HG03039 (cell line): ENCODE measurements around the gene NUP93.

Experiments used
- ATAC-seq: cut with Tn5 transposase; IDR thresholded peaks from one replicate; pipeline ENCODE4 v1.9.1; 2021; ENCODE audit warnings: mild to moderate bottlenecking, moderate library complexity; ENCODE audit not compliant: unreplicated experiment

The NUP93 gene

DNA sequence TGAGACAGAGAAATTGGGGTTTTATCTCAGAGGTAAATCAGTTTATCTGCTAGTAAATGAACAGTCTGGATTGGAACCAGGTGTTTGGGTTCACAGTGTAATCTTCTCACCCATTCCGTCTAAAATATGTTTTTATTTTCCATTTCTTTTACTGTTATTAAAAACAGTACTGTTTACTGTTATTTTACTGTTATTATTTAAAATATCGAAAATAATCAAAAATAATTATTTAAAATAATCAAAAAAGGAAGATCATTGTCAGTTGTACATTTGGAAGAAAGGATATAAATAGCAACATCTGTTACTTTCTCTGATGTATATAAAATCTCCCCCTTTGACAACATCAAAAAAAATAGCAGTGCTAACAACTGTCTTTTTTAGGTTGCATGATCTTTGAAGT lies 11.5 kb downstream of the NUP93 start:
- no peak for ATAC-seq

DNA sequence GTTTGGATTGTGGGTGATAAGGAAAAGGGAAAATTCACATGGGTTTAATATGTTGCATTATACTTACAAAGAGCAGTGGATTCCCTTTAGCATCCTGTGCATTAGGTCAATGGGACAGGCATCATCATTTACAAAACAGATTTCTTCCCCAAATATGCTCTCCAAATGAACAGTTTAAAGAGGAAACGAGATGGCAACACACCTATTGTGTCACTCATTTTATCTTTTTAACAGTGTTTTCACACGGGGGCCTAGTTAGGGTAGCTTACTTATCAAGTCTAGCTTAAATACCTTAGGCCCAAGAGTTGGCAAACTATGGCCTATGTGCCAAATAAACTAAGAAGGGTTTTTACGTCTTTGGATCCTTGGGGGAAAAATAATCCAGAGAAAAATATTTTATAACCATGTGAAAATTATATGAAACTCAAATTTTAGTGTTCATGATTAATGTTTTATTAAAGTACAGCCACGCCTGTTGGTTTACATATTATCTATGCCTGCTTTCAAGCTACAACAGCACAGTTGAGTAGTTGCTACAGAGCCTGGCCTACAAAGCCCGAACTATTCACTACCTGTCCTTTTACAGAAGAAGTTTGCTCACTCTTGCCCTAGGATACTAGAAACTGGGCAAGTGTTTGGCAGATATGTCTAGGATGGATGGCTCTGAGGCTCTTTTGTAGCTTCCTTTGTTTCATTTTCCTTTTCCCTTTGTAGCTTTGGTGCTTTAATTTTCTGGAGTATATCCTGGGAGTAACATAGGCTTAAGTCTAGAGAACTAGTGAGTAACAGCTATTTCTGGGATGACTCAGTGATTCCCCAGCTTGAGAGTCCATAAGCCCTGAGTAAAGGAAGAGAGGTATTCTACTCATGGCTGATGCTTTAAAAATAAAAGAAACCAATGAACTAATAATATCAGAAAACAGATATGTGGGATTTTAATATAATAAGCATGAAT lies 12.4 kb downstream of the NUP93 start:
- ATAC-seq: no peak

DNA sequence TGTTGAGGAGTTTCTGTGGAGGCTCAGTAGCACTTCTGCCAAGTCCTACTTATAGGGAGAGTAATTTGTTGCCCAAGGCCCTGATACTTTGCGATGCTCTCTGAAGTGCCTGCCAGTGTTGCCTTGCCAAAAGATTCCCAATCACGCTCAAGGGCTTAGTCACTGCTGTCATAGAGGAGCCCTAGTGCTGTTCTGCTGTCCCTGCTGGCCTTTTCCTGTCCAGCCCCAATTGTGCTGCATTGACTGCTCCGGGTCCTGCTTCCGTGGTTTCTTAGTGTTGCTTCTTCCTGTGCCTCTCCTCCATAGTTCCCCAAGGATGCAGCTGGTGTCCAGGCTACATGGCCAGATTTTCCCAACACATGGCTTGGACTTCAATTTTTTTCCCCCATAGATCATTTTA lies 13.9 kb downstream of the NUP93 start:
- no peak for ATAC-seq

GRCh38 chr16:56744996-56745640 lies 15.2 kb downstream of the NUP93 start:
- no peak for ATAC-seq

GRCh38 chr16:56747486-56748045 lies 17.6 kb downstream of the NUP93 start:
- no peak for ATAC-seq

DNA sequence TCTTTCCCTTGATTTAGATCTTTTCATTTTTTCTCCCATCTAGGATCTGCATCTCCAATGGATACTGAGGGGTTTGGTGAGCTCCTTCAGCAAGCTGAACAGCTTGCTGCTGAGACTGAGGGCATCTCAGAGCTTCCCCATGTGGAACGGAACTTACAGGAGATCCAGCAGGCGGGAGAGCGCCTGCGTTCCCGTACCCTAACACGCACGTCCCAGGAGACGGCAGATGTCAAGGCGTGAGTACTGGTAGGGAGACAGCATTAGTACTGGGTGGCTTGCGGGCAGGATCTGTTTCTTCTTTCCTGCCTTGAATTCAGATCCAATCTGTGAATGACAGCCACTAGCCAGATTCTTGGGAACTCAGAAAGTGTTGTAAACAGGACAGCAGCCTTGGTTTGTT lies 18.3 kb downstream of the NUP93 start:
- ATAC-seq: no peak

GRCh38 chr16:56748826-56749225 lies 18.9 kb downstream of the NUP93 start:
- ATAC-seq: no peak

- ATAC-seq: no peak
Observed at GRCh38 chr16:56749672-56750491, 20.0 kb downstream of the NUP93 start.

- ATAC-seq: no peak
Observed at GRCh38 chr16:56753410-56753809, 23.5 kb downstream of the NUP93 start.

- ATAC-seq: no peak
Observed at GRCh38 chr16:56755038-56755437, 25.1 kb downstream of the NUP93 start.

GRCh38 chr16:56758432-56758831 lies 28.5 kb downstream of the NUP93 start:
- ATAC-seq: no peak

DNA sequence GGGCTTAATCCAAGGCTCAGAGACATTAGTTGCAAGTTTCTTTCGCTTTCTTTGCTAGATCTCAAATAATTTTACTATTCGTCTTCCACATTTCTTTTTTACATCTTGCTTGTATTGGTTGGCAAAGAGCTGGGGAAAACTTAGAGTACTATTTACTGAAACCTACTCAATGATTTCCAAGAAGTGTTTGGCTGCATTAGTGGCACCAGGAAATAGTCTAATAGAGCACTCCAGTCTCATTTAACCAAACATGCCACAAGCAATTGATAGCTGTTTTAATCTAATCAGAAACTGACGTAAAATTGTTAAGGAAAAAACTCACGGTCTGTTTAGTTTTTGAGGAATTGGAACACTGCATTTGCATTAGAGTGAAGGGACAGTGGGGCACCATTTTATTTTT lies 29.0 kb downstream of the NUP93 start:
- no peak for ATAC-seq

DNA sequence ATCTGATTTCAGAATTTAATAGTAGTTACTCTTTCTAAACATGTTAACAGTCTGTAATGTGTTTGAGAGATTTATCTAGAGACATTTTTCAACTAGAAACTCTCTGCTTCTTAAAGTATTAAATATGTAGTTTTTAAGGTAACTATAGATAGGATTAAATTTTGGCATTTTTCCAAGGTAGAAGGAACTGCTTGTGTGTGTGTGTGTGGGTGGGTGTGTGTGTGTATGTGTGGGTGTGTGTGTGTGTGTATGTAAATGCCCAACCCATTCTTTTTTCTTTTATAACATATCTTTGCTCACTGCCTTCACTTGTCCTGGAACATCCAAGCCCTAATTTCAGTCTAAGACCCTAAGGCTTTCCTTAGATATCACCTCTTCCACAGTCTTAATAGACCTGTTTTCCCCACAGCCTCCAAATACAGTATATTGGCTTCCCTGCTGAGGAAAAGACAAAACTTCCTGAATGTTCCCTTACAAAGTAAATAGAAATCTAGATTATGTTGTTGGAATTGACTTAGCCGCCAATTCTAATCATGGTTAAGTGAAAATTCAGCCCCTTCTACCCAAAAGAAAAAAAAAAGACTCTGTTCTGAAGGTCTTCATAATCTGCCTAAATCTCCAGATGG lies 33.5 kb downstream of the NUP93 start:
- ATAC-seq: no peak

GRCh38 chr16:56764835-56765234 lies 34.9 kb downstream of the NUP93 start:
- no peak for ATAC-seq

DNA sequence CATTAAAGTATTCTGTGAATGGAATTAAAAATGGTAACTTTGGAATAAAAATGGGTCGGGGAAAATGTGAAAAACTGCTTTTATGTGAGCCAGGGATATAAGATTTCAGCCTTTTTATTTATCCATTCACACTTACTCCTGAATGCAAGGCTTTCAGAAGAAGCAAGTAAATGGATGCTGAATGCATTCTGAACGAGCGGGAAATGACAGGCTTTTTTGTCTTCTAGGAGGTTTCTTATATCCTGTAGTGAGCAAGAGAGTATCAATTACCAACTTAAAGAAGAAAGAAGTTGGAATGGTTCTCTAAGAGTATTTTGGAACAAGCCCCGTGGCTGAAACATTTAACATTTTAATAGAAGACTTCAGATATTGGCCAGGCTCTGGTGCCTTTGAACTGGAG lies 36.0 kb downstream of the NUP93 start:
- ATAC-seq: no peak

DNA sequence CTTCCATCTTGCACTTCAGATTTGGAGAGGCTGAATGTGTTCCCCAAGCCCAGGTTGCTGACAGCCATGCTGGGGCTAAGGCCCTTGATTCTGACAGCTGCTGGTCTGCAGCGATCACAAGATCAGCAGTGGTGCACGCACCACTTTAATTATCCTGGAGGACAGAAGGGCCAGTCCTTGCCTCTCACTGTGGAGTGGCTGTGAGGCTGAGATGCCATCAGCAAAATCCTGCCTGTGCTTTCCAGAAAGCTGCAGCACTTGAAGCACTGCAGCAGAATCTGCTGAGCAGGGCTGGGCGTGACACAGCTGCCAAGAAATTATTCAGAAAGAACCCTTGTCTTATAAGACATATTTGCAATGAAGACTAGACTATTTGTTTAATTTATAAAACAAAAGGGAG lies 37.1 kb downstream of the NUP93 start:
- ATAC-seq: no peak

DNA sequence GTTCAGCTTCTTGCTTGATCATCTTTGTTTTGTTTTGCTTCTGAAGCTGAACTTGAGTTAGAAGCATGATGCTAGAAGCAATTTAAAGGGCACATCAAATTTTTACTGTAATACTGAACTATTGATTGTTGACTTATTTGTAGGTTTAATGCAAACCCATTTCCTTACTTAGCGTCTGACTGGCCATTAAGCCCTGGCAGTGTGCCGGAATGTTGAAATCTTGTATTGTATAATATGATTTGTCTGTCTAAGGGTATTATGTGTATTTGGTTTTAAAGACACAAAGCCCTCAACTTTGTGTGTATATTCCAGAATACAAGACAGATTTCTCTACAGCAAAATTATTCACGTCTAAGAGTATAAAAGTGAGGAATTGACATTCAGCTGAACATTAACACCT lies 39.7 kb downstream of the NUP93 start:
- no peak for ATAC-seq

GRCh38 chr16:56771558-56772279 lies 41.8 kb downstream of the NUP93 start:
- no peak for ATAC-seq

DNA sequence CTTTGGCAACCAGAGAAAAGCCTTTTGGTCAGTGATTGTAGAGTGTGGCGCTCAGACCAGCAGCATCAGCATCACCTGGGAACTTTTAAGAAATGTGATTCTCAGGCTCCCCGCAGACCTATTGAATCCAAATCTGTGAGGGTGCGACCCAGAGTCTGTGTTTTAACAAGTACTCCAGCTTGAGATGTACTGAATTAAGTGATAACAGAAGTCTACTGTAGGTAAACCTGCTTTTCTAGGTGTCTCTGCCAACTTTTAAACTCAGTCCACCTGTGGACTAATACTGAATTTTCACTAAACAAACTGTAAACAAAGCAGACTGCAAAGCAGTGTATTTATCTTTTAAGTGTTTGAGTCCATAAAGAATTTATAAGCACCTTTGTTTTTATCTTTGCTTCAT lies 43.6 kb downstream of the NUP93 start:
- ATAC-seq: no peak
